H1 (cell line): ENCODE data around the gene DLG5. TPM values are rescaled to one million over a fixed set of nuclear protein-coding genes. Genes with fewer than 3 reads are reported as not detected.
A peak's percentile ranks its signal among the peaks of the same experiment; 100 is the strongest.

ENCODE experiments used
- CTCF ChIA-PET: fragments of 300-600 bp; sonication (Branson Sonifier 250); formaldehyde crosslinking; loops from one replicate; lab custom pipeline; 2021; ENCODE audit not compliant: partially characterized antibody; lab: Charles Lee
- POLR2A ChIA-PET: fragments of 300-600 bp; sonication (Branson Sonifier 250); formaldehyde crosslinking; loops from one replicate; lab custom pipeline; 2021; ENCODE audit warnings: inconsistent platforms; ENCODE audit not compliant: partially characterized antibody; lab: Charles Lee
- DNase-seq, 2 experiments: peaks; one replicate each; pipeline versions ENCODE4 v3.0.0 to v3.0.0-alpha.2; 2010 to 2022; ENCODE audit warnings: low spot score in 2 of 2, low read depth in 1 of 2, mixed read lengths in 1 of 2
- FAIRE-seq: peaks from 2 replicates; lab custom pipeline; 2011; peaks lifted over from hg19 to GRCh38; lab: Jason Lieb, UNC
- H2AFZ ChIP-seq: 2 replicates; pipeline ENCODE4 v1.8.1; 2012; ENCODE audit warnings: low read length, inconsistent platforms
- H2AK5ac ChIP-seq: 2 replicates; pipeline ENCODE4 v1.6.1; 2013; ENCODE audit warnings: low read depth, low read length
- H2BK120ac ChIP-seq: replicated peaks from 2 replicates; pipeline ENCODE3; 2013; ENCODE audit warnings: low read depth, low read length, inconsistent platforms
- H2BK12ac ChIP-seq: 2 replicates; pipeline ENCODE4 v1.6.1; 2013; ENCODE audit warnings: low read depth, low read length
- H2BK15ac ChIP-seq: 2 replicates; pipeline ENCODE4 v1.6.1; 2013; ENCODE audit warnings: low read length
- H2BK20ac ChIP-seq: 2 replicates; pipeline ENCODE4 v1.6.1; 2013; ENCODE audit warnings: low read length
- H2BK5ac ChIP-seq: 2 replicates; pipeline ENCODE4 v1.6.1; 2013; ENCODE audit warnings: low read depth, low read length
- H3K14ac ChIP-seq: 2 replicates; pipeline ENCODE4 v1.6.1; 2013; ENCODE audit warnings: inconsistent platforms; ENCODE audit not compliant: insufficient read length
- H3K18ac ChIP-seq: 2 replicates; pipeline ENCODE4 v1.6.1; 2013; ENCODE audit warnings: low read length; ENCODE audit errors: extremely low read depth
- H3K23ac ChIP-seq: 2 replicates; pipeline ENCODE4 v1.6.1; 2013; ENCODE audit warnings: inconsistent platforms; ENCODE audit not compliant: insufficient read length
- H3K23me2 ChIP-seq: 2 replicates; pipeline ENCODE4 v1.6.1; 2013; ENCODE audit warnings: low read depth, low read length
- H3K27ac ChIP-seq: 2 replicates; pipeline ENCODE4 v1.6.1; 2011; ENCODE audit warnings: low read depth, low read length, inconsistent platforms
- H3K27me3 ChIP-seq, 4 experiments: replicated peaks in 1 of 4; 1 replicate in 1 of 4; 2 replicates in 3 of 4; pipeline versions ENCODE4 v1.6.1 to v1.8.1; 2011 to 2013; ENCODE audit warnings: low read length in 3 of 4, mild to moderate bottlenecking in 3 of 4, inconsistent platforms in 2 of 4, mixed read lengths in 2 of 4, moderate library complexity in 1 of 4; ENCODE audit not compliant: control insufficient read depth in 3 of 4, insufficient read depth in 3 of 4; ENCODE audit errors: extremely low read depth in 1 of 4
- H3K36me3 ChIP-seq, 4 experiments: 2 replicates each; pipeline versions ENCODE4 v1.6.1 to v1.8.1; 2011 to 2013; ENCODE audit warnings: mild to moderate bottlenecking in 4 of 4, low read length in 3 of 4, moderate library complexity in 2 of 4, control low read depth in 1 of 4, inconsistent platforms in 1 of 4; ENCODE audit not compliant: insufficient read depth in 4 of 4, control insufficient read depth in 2 of 4
- H3K4ac ChIP-seq: replicated peaks from 2 replicates; pipeline ENCODE3; 2013; ENCODE audit warnings: low read length, low read depth, mixed read lengths, inconsistent platforms; ENCODE audit not compliant: insufficient read length
- H3K4me1 ChIP-seq, 4 experiments: replicated peaks in 1 of 4; 1 replicate in 1 of 4; 2 replicates in 3 of 4; pipeline versions ENCODE4 v1.6.1 to v1.8.1; 2011 to 2013; ENCODE audit warnings: low read length in 3 of 4, inconsistent platforms in 2 of 4, mixed read lengths in 1 of 4; ENCODE audit not compliant: insufficient read depth in 4 of 4, control insufficient read depth in 3 of 4
- H3K4me2 ChIP-seq, 2 experiments: 2 replicates each; pipeline versions ENCODE4 v1.6.1 to v1.8.1; 2011 to 2013; ENCODE audit warnings: low read depth in 2 of 2, low read length in 2 of 2, control low read depth in 1 of 2, inconsistent platforms in 1 of 2, mild to moderate bottlenecking in 1 of 2; ENCODE audit not compliant: insufficient read depth in 1 of 2
- H3K4me3 ChIP-seq, 4 experiments: fragments of 200-600, 300-600 bp in 1 of 4; sonication (generic), shearing (Covaris generic), sonication (Bioruptor Twin) in 1 of 4; 2 replicates each; pipeline versions ENCODE4 v1.5.1 to v1.8.1; 2011 to 2016; ENCODE audit warnings: low read length in 4 of 4, low read depth in 3 of 4, control low read depth in 2 of 4, inconsistent platforms in 2 of 4, mild to moderate bottlenecking in 2 of 4, mixed read lengths in 1 of 4, moderate library complexity in 1 of 4; ENCODE audit not compliant: insufficient read depth in 2 of 4; ENCODE audit errors: extremely low read depth in 1 of 4
- H3K56ac ChIP-seq: replicated peaks from 2 replicates; pipeline ENCODE3; 2013; ENCODE audit warnings: low read depth, mild to moderate bottlenecking, mixed read lengths, low read length, inconsistent platforms; ENCODE audit not compliant: insufficient read length
- H3K79me1 ChIP-seq: 2 replicates; pipeline ENCODE4 v1.6.1; 2013; ENCODE audit warnings: low read depth, low read length, control low read depth
- H3K79me2 ChIP-seq, 2 experiments: 2 replicates each; pipeline versions ENCODE4 v1.6.1 to v1.8.1; 2012 to 2013; ENCODE audit warnings: low read length in 2 of 2, mild to moderate bottlenecking in 2 of 2, inconsistent platforms in 1 of 2; ENCODE audit not compliant: insufficient read depth in 2 of 2, control insufficient read depth in 1 of 2
- H3K9ac ChIP-seq, 4 experiments: replicated peaks in 1 of 4; 1 replicate in 1 of 4; 2 replicates in 3 of 4; pipeline versions ENCODE4 v1.6.1 to v1.8.1; 2011 to 2013; ENCODE audit warnings: low read depth in 3 of 4, low read length in 3 of 4, control low read depth in 2 of 4, mild to moderate bottlenecking in 2 of 4, moderate library complexity in 2 of 4, inconsistent platforms in 1 of 4; ENCODE audit errors: extremely low read depth in 1 of 4
- H3K9me3 ChIP-seq, 2 experiments: 2 replicates each; pipeline versions ENCODE4 v1.6.1 to v1.8.1; 2012 to 2013; ENCODE audit warnings: mild to moderate bottlenecking in 2 of 2, moderate library complexity in 2 of 2, control low read depth in 1 of 2, inconsistent platforms in 1 of 2, low read depth in 1 of 2, low read length in 1 of 2, mixed read lengths in 1 of 2; ENCODE audit not compliant: insufficient read depth in 2 of 2
- H4K20me1 ChIP-seq, 2 experiments: replicated peaks in 1 of 2; 2 replicates each; pipeline versions ENCODE3 to v1.8.1; 2011 to 2013; ENCODE audit warnings: inconsistent platforms in 2 of 2, low read length in 2 of 2, mild to moderate bottlenecking in 1 of 2; ENCODE audit not compliant: insufficient read depth in 2 of 2, control insufficient read depth in 1 of 2
- H4K5ac ChIP-seq: 2 replicates; pipeline ENCODE4 v1.6.1; 2013; ENCODE audit warnings: low read length, low read depth, mixed read lengths, inconsistent platforms; ENCODE audit not compliant: insufficient read length
- H4K8ac ChIP-seq: 2 replicates; pipeline ENCODE4 v1.8.0; 2013; ENCODE audit warnings: mild to moderate bottlenecking, moderate library complexity, low read length, inconsistent platforms; ENCODE audit not compliant: insufficient read depth; ENCODE audit errors: extremely low read depth
- H4K91ac ChIP-seq: replicated peaks from 2 replicates; pipeline ENCODE3; 2013; ENCODE audit warnings: low read length, mixed read lengths, inconsistent platforms; ENCODE audit not compliant: insufficient read length
- WGBS, 2 experiments: shearing (Covaris generic) in 1 of 2; methylation state at CpG; one replicate each; pipeline versions ENCODE4 v1.1.6 to v1.1.7; 2013 to 2015; ENCODE audit warnings: low lambda C conversion rate in 2 of 2, mixed read lengths in 2 of 2, inconsistent platforms in 1 of 2, low coverage in 1 of 2, missing lambda C conversion rate in 1 of 2; ENCODE audit not compliant: insufficient replicate concordance in 2 of 2, insufficient coverage in 1 of 2, insufficient read length in 1 of 2; ENCODE audit errors: extremely low coverage in 1 of 2, missing lambda C conversion rate in 1 of 2; 5-methylcytosine and 5-hydroxymethylcytosine counted together
- polyA plus RNA-seq, 7 experiments: library from polyadenylated mRNA; depleted of rRNA in 3 of 7; stranded (reverse) in 5 of 7; unstranded in 2 of 7; fragments of >200 nt in 5 of 7; fragments of 200-250 nt in 2 of 7; gene quantifications; 1 replicate in 5 of 7; 2 replicates in 1 of 7; 4 replicates in 1 of 7; pipeline versions ENCODE4 v1.2.1 to v1.2.3, GENCODE V29; 2011 to 2013; ENCODE audit warnings: missing spikeins in 2 of 7, mixed read lengths in 2 of 7
- total RNA-seq: library from RNA; stranded (reverse); fragmentation: NEBNext Ultra II Directional; extraction: Animal tissue kit (Norgen Biotek cat#: 25700); gene quantifications from 2 replicates; pipeline ENCODE4 v1.2.1, GENCODE V29; 2021
- TF ChIP-seq, protein P1 (sequence below): IDR thresholded peaks from 2 replicates; pipeline ENCODE4 v1.6.1; 2012; ENCODE audit warnings: inconsistent platforms

DLG5 gene
- total and polyA plus RNA-seq, 2 of the 8 experiments (the other 6 are each of a cell fraction or from before 2014, with no cell fraction given): 15.6 to 71.4 TPM

DNA sequence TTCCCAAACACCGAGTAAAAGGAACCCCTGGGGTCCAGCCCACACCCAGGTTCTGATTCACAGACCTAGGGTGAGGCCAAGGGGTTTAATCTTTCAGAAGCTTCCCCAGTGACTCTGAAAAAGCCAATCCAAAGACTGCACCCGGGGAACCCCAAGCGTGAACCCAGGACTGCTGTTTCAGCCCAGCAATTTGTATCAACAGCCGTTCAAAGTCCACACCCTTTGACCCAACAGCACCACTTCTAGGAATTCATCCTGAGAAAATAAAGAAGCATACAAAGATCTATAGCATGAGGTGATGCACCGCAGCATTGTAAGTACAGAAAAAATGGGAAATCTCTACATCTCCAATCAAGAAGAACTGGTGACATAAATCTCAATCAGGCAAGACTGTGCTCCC, 24.4 kb downstream of the DLG5 start:
- Histone ChIP-seq H3K4me3 (no peak overlapping the region), H4K8ac (no peak overlapping the region), H4K91ac (no peak overlapping the region), H2BK120ac (no peak overlapping the region), H3K4me2 (no peak overlapping the region), H3K27me3 (no peaks in the 10 kb centered on the region), H3K4ac (no peak overlapping the region), H2BK15ac (no peak overlapping the region), H3K18ac (no peak overlapping the region), H2BK5ac (0 out of 2 replicates have a peak overlapping the region, but pooled peaks have one; percentile 35), H2BK20ac (no peak overlapping the region), H3K9ac (no peak overlapping the region), H3K23ac (no peak overlapping the region), H3K79me2 (peaks cover 10 to 77% of the 10 kb centered on the region in 2 experiments), H3K23me2 (no peaks in the 10 kb centered on the region), H3K14ac (no peak overlapping the region), H3K79me1 (peaks cover 26% of the 10 kb centered on the region), H3K27ac (no peak overlapping the region), H3K4me1 (peaks cover 0 to 15% (median 10%) of the 10 kb centered on the region in 4 experiments; a peak in 5 of 7 replicates), H2BK12ac (no peak overlapping the region), H3K9me3 (no peaks in the 10 kb centered on the region), H4K20me1 (peaks cover 0 to 9% of the 10 kb centered on the region in 2 experiments), H2AFZ (no peak overlapping the region), H3K56ac (no peak overlapping the region)
- CTCF ChIA-PET: interaction anchor here (0.6 to 4.6 kb wide), 8 partner anchors 12 to 73 kb away, joined by 3 to 43 read pairs (median 5); no protein-coding TSS in a partner anchor
- DNase-seq (no peak), FAIRE-seq (no peak)
- TF ChIP-seq, protein P1, sequence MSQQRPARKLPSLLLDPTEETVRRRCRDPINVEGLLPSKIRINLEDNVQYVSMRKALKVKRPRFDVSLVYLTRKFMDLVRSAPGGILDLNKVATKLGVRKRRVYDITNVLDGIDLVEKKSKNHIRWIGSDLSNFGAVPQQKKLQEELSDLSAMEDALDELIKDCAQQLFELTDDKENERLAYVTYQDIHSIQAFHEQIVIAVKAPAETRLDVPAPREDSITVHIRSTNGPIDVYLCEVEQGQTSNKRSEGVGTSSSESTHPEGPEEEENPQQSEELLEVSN: no peak
- TF ChIP-seq, all 59 proteins: peak for 0
- H4K5ac ChIP-seq: no peak overlapping the region
- WGBS, 2 experiments: 92% methylated on average over 5 of the region's 5 CpGs; no CpG with 5 or more reads in 1 of the 2 experiments
- no peaks in the 10 kb centered on the region for H3K36me3 ChIP-seq
- POLR2A ChIA-PET: interaction anchor here (1.0 to 1.7 kb wide), 2 partner anchors 9 to 12 kb away, joined by 4 to 5 read pairs; no protein-coding TSS in a partner anchor
- peak overlapping the region; percentile 75; the same call in 1 of the 2 replicates for H2AK5ac ChIP-seq
